PFSK-1 (cell line): ENCODE data around the gene PACS2.

ENCODE experiments used
- FOXP2 ChIP-seq: optimal IDR thresholded peaks from 2 replicates; pipeline ENCODE3; 2011; ENCODE audit warnings: borderline replicate concordance, control low read depth, inconsistent platforms; ENCODE audit not compliant: insufficient read depth; ENCODE audit errors: extremely low read length, extremely low read depth
- POLR2AphosphoS5 ChIP-seq: IDR thresholded peaks from 2 replicates; pipeline ENCODE4 v1.6.1; 2012; ENCODE audit warnings: low read depth, mild to moderate bottlenecking, control low read depth, low read length, moderate library complexity
- REST ChIP-seq, 2 experiments: IDR thresholded peaks; 2 replicates each; pipeline versions ENCODE4 v1.6.1 to v1.8.0; 2011 to 2012; ENCODE audit warnings: low read depth in 2 of 2, low read length in 2 of 2, control low read depth in 1 of 2, inconsistent platforms in 1 of 2, mild to moderate bottlenecking in 1 of 2, moderate library complexity in 1 of 2; ENCODE audit not compliant: insufficient read depth in 1 of 2
- SIN3A ChIP-seq: IDR thresholded peaks from 2 replicates; pipeline ENCODE4 v1.6.1; 2012; ENCODE audit warnings: mild to moderate bottlenecking, low read length, moderate library complexity, borderline replicate concordance; ENCODE audit not compliant: insufficient read depth
- TAF1 ChIP-seq: IDR thresholded peaks from 2 replicates; pipeline ENCODE4 v1.6.1; 2012; ENCODE audit warnings: low read length, control low read depth, borderline replicate concordance; ENCODE audit not compliant: insufficient read depth

Gene PACS2

GRCh38 chr14:105445901-105446845 lies 131.6 kb downstream of the PACS2 start:
- TF ChIP-seq REST (IDR thresholded peaks at IDR 0.05; ENCODE audit: insufficient read depth in 1 of 2, low read depth in 2 of 2, low read length in 2 of 2) (no peak), POLR2AphosphoS5 (no peak), TAF1 (no peak), FOXP2 (no peak), SIN3A (no peak)

GRCh38 chr14:105446971-105447370 lies 132.4 kb downstream of the PACS2 start:
- TF ChIP-seq TAF1: no peak
- TF ChIP-seq SIN3A: no peak
- TF ChIP-seq POLR2AphosphoS5: no peak
- no peak for TF ChIP-seq REST (IDR thresholded peaks at IDR 0.05; ENCODE audit: insufficient read depth in 1 of 2, low read depth in 2 of 2, low read length in 2 of 2)
- TF ChIP-seq FOXP2: no peak
